VCaP (cell line): Measurements from ENCODE around the gene CCDC149.
A peak's percentile ranks its signal among the peaks of the same experiment; 100 is the strongest.

Experiments
- H3K27ac ChIP-seq: fragments of 450-650 bp; 2 replicates; pipeline ENCODE4 v1.5.1; 2017
- TF ChIP-seq, protein P1 (sequence below): fragments of 450-650 bp; conservative IDR thresholded peaks from 2 replicates; pipeline ENCODE4 v1.5.1; 2017; ENCODE audit warnings: mild to moderate bottlenecking, moderate library complexity

The CCDC149 gene

DNA sequence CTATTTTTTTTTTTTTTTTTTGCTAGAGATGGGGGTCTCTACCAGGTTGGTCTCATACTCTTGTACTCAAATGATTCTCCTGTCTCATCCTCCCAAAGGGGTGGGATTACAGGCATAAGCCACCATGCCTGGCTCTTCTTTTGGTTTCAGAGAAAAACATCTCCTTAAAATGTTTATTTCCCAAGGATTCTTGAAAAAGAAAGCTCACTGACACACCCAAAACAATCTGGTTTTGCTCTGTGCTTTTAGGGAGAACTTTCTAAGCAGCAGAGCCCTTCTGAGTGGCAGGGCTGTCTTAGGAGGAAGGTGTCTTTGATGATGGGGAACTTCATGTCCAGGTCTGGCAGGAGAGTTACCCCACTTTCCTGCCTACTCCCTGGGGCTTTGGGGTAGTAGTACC, 116.2 kb downstream of the CCDC149 start:
- TF ChIP-seq, protein P1, sequence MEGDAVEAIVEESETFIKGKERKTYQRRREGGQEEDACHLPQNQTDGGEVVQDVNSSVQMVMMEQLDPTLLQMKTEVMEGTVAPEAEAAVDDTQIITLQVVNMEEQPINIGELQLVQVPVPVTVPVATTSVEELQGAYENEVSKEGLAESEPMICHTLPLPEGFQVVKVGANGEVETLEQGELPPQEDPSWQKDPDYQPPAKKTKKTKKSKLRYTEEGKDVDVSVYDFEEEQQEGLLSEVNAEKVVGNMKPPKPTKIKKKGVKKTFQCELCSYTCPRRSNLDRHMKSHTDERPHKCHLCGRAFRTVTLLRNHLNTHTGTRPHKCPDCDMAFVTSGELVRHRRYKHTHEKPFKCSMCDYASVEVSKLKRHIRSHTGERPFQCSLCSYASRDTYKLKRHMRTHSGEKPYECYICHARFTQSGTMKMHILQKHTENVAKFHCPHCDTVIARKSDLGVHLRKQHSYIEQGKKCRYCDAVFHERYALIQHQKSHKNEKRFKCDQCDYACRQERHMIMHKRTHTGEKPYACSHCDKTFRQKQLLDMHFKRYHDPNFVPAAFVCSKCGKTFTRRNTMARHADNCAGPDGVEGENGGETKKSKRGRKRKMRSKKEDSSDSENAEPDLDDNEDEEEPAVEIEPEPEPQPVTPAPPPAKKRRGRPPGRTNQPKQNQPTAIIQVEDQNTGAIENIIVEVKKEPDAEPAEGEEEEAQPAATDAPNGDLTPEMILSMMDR, result no peak
- no peak overlapping the region for H3K27ac ChIP-seq

DNA sequence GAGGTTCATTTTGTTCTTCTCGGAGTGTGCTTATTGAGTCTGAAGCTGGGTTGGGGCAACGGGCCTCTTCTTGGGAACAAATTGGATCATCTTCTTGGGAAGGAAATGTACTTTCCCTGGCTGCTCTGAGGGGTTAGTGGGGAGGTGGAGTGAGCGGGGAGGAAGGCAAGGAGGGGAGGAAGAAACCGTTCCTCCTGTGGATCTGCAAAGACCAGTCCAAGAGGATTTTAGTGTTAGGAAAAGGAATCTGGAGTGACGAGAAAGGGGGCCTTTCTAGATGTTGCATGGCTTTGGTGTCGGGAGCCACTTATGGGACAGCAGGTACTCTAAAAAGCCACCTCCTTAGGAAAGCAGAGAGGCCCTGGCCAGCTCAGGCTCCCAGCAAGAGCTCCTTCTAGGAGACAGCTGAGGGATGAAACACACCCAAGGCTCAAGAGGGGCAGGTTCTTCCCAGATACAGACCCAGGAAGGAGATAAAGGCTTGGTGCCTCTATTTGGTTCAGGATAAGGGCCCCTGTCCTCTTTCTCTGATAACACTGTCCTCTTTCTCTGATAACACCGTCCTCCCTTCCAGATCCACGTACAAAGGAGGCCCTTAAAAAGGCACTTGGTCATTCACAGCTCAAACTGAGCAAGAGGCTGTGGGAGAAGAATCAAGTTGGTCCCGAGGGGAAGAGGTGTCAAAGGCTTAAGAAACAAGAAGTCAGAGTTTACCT, 117.0 kb downstream of the CCDC149 start:
- H3K27ac ChIP-seq, result no peak overlapping the region
- TF ChIP-seq, protein P1, result no peak

DNA sequence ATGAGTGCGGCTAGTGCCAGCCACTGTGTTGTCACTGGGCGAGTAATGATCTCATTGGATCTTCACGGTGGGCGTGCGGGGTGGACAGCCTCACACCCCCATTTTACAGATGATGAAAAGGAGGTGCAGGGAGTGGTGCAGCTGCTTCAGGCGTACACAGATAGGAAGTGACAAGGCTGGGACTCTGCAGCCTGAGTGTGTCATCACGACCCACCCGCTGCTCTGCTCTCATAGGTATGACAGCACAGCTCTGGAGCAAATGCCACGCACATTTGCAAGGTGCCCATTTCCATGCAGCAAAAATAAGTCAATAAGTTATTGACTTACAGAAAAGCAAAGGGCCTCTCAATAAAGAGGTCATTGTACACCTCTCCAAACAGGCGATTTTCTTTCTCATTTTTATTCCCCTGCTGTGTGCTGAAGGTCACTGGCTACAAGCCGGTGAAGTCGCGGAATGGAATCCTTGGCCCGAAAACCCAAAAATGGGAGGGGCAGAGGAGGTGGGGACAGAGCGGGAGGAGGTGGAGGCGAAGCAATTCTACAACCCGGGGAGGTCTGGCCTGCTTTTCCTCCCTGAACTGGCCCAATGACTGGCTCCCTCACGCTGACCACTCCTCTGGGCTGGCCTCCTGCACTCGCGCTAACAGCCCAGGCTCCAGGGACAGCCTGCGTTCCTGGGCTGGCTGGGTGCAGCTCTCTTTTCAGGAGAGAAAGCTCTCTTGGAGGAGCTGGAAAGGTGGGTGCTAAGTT, 117.8 kb downstream of the CCDC149 start, which contains the start of gene SOD3:
SOD3 (plus strand) TSS at position 658 of the 750 bp plus-strand sequence. CDS start 3,949 bp downstream, outside the sequence.
- TF ChIP-seq, protein P1, result no peak
- H3K27ac ChIP-seq, result no peak within 1 kb of the TSS

DNA sequence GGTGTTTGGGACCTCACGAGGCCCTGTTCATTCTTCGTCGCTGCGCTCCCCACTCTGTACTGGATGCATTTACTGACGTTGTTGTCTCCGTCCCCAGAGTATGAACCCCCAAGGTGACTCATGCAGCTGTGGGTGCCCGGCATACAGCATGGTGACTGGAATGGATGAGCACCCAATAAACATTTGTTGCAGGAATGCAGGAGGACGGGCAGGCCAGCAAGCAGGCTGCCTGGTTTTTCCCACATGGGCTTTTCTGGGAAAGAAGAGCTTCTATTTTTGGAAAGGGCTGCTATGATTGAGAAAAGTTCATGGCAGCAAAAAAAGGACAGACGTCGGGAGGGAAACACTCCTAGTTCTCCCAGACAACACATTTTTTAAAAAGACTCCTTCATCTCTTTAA, 118.4 kb downstream of the CCDC149 start:
- TF ChIP-seq, protein P1, result no peak
- H3K27ac ChIP-seq, result no peak overlapping the region

DNA sequence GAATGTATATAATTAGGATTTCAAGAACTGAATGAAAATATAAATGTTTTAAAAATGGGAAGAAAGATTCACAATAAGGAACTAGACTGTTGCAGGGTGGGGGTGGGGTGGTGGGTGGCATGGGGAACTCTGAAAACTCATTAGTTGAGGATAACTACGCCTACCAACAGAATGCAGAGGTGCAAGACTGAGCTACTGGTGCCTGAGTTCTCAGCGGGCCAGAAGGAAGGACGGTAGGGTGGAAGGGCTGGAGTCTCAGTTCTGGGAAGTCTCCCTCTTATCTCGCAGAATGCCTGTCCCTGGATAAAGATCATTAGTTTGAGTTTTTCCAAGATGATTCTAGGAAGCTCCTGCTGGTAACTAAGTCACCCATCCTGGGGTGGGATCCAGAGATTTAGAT, 118.8 kb downstream of the CCDC149 start:
- TF ChIP-seq, protein P1, result no peak
- H3K27ac ChIP-seq, result no peak overlapping the region

DNA sequence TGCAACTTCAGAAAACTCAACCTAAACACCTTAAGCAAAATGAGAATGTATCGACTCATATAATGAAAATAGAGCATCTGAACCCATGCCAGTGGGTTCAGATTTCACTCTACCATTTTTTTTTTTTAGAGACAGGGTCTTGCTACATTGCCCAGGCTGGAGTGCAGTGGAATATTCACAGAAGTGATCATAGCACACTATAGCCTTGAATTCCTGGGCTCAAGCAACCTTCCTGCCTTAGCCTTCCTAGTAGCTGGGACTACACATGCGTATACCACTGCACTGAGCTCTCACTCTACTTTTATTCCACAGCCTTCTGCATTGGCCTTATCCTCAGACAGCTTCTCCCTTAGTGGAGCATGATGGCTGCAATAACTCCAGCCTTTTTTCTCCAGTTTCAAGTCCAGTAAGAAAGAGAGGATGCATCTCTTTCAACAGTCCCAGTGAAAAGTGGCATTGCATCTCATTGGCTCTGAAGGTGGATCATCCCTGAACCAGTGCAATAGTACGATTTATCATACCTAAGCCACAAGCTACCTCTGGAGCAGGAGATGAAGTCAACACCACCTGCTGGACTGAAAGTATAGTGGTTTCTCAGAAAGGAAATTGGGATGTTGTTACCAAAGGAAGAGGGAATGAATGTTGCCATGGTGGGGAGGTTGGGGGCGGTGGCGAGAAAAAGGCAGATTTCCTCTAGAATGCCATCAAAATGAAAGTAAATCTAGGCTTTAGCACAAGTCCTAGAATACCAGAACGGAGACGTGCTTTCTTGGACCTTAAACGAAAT, 119.4 kb downstream of the CCDC149 start:
- TF ChIP-seq, protein P1, result peak; percentile 67

DNA sequence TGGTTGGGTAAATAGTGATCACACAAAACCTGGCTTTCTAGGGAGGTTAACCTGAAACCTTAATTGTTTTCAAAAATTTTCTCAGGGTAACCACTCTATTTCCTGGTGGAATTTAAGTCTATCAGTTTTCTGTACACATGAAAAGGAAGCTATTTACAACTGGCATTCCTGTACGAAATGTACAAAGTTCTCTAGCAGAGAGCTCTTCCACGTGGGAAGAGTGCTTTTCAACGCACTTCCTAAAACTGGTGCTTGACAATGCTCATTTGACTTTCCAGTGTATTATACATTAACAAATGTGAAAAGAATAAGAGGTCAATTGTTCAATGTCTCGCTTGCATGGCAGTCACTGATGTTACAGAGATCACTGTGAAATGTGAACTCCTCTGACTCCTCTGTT, 120.3 kb downstream of the CCDC149 start:
- TF ChIP-seq, protein P1, result no peak
- no peak overlapping the region for H3K27ac ChIP-seq

More for the DNA sequence above, 119.4 kb downstream of the CCDC149 start:
- no peak overlapping the region for H3K27ac ChIP-seq
